ENCODE measurements around the gene PLXNB3.

The PLXNB3 gene

GRCh38 chrX:153763989-153764755 lies at the start of gene PLXNB3:
Gene PLXNB3, plus strand, starts transcription at chrX:153764249. Its CDS starts 1,287 bp downstream, at chrX:153765536.
- TF ChIP-seq CTCF (IDR thresholded peaks at IDR 0.05; ENCODE audit: low read length, missing control alignments), result peak; percentile 66
- peak within 1 kb of the TSS; percentile 55 for H3K4me3 ChIP-seq (replicated peaks; ENCODE audit: low read depth, low read length)
- peak; percentile 65 for DNase-seq (ENCODE audit: low read depth)

- TF ChIP-seq CTCF (IDR thresholded peaks at IDR 0.05; ENCODE audit: low read length, missing control alignments), result no peak
Measured at GRCh38 chrX:153714256-153714655, 49.8 kb upstream of the PLXNB3 start.

GRCh38 chrX:153717445-153717844 lies 46.6 kb upstream of the PLXNB3 start:
- DNase-seq (ENCODE audit: low read depth), result no peak
- no peak for TF ChIP-seq CTCF (IDR thresholded peaks at IDR 0.05; ENCODE audit: low read length, missing control alignments)
- no peak overlapping the region for H3K4me3 ChIP-seq (replicated peaks; ENCODE audit: low read depth, low read length)

More at GRCh38 chrX:153714256-153714655, 49.8 kb upstream of the PLXNB3 start:
- no peak for DNase-seq (ENCODE audit: low read depth)
- H3K4me3 ChIP-seq (replicated peaks; ENCODE audit: low read depth, low read length), result no peak overlapping the region

- DNase-seq (ENCODE audit: low read depth), result no peak
- no peak overlapping the region for H3K4me3 ChIP-seq (replicated peaks; ENCODE audit: low read depth, low read length)
- no peak for TF ChIP-seq CTCF (IDR thresholded peaks at IDR 0.05; ENCODE audit: low read length, missing control alignments)
Measured at GRCh38 chrX:153719238-153719637, 44.8 kb upstream of the PLXNB3 start.

GRCh38 chrX:153719701-153720100 lies 44.3 kb upstream of the PLXNB3 start:
- no peak overlapping the region for H3K4me3 ChIP-seq (replicated peaks; ENCODE audit: low read depth, low read length)
- no peak for DNase-seq (ENCODE audit: low read depth)
- TF ChIP-seq CTCF (IDR thresholded peaks at IDR 0.05; ENCODE audit: low read length, missing control alignments), result no peak

- DNase-seq (ENCODE audit: low read depth), result no peak
Measured at GRCh38 chrX:153722704-153723350, 41.2 kb upstream of the PLXNB3 start.

More at GRCh38 chrX:153722704-153723350, 41.2 kb upstream of the PLXNB3 start:
- peak overlapping the region; percentile 67 for H3K4me3 ChIP-seq (replicated peaks; ENCODE audit: low read depth, low read length)
- TF ChIP-seq CTCF (IDR thresholded peaks at IDR 0.05; ENCODE audit: low read length, missing control alignments), result no peak
